GM18861 (cell line): ENCODE measurements around the gene ADAP2.
"Not testable (repeated sequence)": the region's sequence is repeated elsewhere in the genome, so short reads cannot be mapped to it uniquely, and the experiment has no call there.

Experiments used
- ATAC-seq: cut with Tn5 transposase; IDR thresholded peaks from one replicate; pipeline ENCODE4 v1.9.1; 2021; ENCODE audit not compliant: unreplicated experiment

ADAP2 gene

GRCh38 chr17:30969989-30970830 is 48.5 kb downstream of the ADAP2 start:
- no peak for ATAC-seq

- peak; percentile 54 for ATAC-seq
Observed at GRCh38 chr17:30970831-30971567, 49.3 kb downstream of the ADAP2 start, which contains the start of gene RNF135. TSS of gene RNF135 (plus strand) at chr17:30971039. CDS start at chr17:30971074, 35 bp downstream.

GRCh38 chr17:30975042-30975820 is 53.5 kb downstream of the ADAP2 start:
- no peak for ATAC-seq

- ATAC-seq, result not testable (repeated sequence)
Observed at GRCh38 chr17:30979919-30980318, 58.2 kb downstream of the ADAP2 start.

- ATAC-seq, result no peak
Observed at GRCh38 chr17:30981531-30982519, 60.1 kb downstream of the ADAP2 start.

- no peak for ATAC-seq
Observed at GRCh38 chr17:30982855-30983254, 61.1 kb downstream of the ADAP2 start.

- no peak for ATAC-seq
Observed at GRCh38 chr17:30990458-30990857, 68.7 kb downstream of the ADAP2 start.

- no peak for ATAC-seq
Observed at GRCh38 chr17:30992551-30992950, 70.8 kb downstream of the ADAP2 start.

GRCh38 chr17:30995347-30995746 is 73.6 kb downstream of the ADAP2 start:
- ATAC-seq, result no peak

- no peak for ATAC-seq
Observed at GRCh38 chr17:30996486-30996885, 74.7 kb downstream of the ADAP2 start.

GRCh38 chr17:30997270-30997669 is 75.5 kb downstream of the ADAP2 start:
- ATAC-seq, result no peak

GRCh38 chr17:30997842-30998241 is 76.1 kb downstream of the ADAP2 start:
- ATAC-seq, result no peak

GRCh38 chr17:31002047-31002446 is 80.3 kb downstream of the ADAP2 start:
- ATAC-seq, result no peak

- no peak for ATAC-seq
Observed at GRCh38 chr17:31003225-31003866, 81.6 kb downstream of the ADAP2 start.

- ATAC-seq, result no peak
Observed at GRCh38 chr17:31004160-31004559, 82.4 kb downstream of the ADAP2 start.

- ATAC-seq, result no peak
Observed at GRCh38 chr17:31007695-31008373, 86.1 kb downstream of the ADAP2 start.

GRCh38 chr17:31008374-31009041 is 86.8 kb downstream of the ADAP2 start:
- ATAC-seq, result no peak
